ENCODE results near the gene LRCH1. TPM values are rescaled to one million over a fixed set of nuclear protein-coding genes. Genes with fewer than 3 reads are reported as not detected.

Gene LRCH1
- total RNA-seq, 2 experiments from 2014 or later: 16.7 to 27.8 TPM

- H3K79me2 ChIP-seq (ENCODE audit: insufficient read depth, low read depth, low read length): peaks cover 41% of the 10 kb centered on the region; the same call in 1 of the 2 replicates
- peak overlapping the region; percentile 63 for H3K4me2 ChIP-seq (ENCODE audit: low read length)
- ChIA-PET POLR2A (interaction anchor here (1.0 to 3.3 kb wide), 2 partner anchors 10 to 13 kb away, joined by 4 to 9 read pairs; no protein-coding TSS in a partner anchor), CTCF (ENCODE audit: unreplicated experiment) (interaction anchor here (1.4 kb wide), 1 partner anchor 12 kb away, joined by 3 read pairs; no protein-coding TSS in a partner anchor)
- peak overlapping the region; percentile 23 for H3K4me3 ChIP-seq (ENCODE audit: low read depth, low read length, poor library complexity, severe bottlenecking)
- H3K27ac ChIP-seq (ENCODE audit: low read depth, low read length, poor library complexity, severe bottlenecking): peak overlapping the region; percentile 23
- H3K36me3 ChIP-seq (ENCODE audit: insufficient read depth, low read length): peaks cover 42% of the 10 kb centered on the region
- intact Hi-C loops (cut with micrococcal nuclease; ENCODE audit: unreplicated experiment): no loop called here
- H4K20me1 ChIP-seq (ENCODE audit: insufficient read depth, low read length): peaks cover 5% of the 10 kb centered on the region; the same call in 1 of the 2 replicates
- no peaks in the 10 kb centered on the region for H3K9me2 ChIP-seq (ENCODE audit: insufficient read depth, low read length)
- TF ChIP-seq EZH2phosphoT487 (IDR thresholded peaks at IDR 0.05; ENCODE audit: borderline replicate concordance, low read depth, low read length): no peak
- H2AFZ ChIP-seq (ENCODE audit: low read length): no peak overlapping the region
- no TSS peak for BruUV-seq (replicated peaks)
- DNase-seq (ENCODE audit: low spot score): peak; percentile 28
- H3K9me3 ChIP-seq (ENCODE audit: low read length): no peaks in the 10 kb centered on the region
- H3K4me1 ChIP-seq (ENCODE audit: insufficient read depth, low read length, poor library complexity, severe bottlenecking): peaks cover 38% of the 10 kb centered on the region
Measured at GRCh38 chr13:46679369-46680120, 126.6 kb downstream of the LRCH1 start.

GRCh38 chr13:46682015-46682414 is 129.0 kb downstream of the LRCH1 start:
- H3K4me3 ChIP-seq (ENCODE audit: low read depth, low read length, poor library complexity, severe bottlenecking): no peak overlapping the region
- intact Hi-C loops (cut with micrococcal nuclease; ENCODE audit: unreplicated experiment): no loop called here
- no TSS peak for BruUV-seq (replicated peaks)
- TF ChIP-seq EZH2phosphoT487 (IDR thresholded peaks at IDR 0.05; ENCODE audit: borderline replicate concordance, low read depth, low read length) (no peak), CTCF (conservative IDR thresholded peaks at IDR 0.05; ENCODE audit: low read length) (no peak)
- H3K9me2 ChIP-seq (ENCODE audit: insufficient read depth, low read length): no peaks in the 10 kb centered on the region
- H3K4me2 ChIP-seq (ENCODE audit: low read length): no peak overlapping the region
- DNase-seq (ENCODE audit: low spot score): no peak
- POLR2A ChIA-PET: no interaction called here
- CTCF ChIA-PET (ENCODE audit: unreplicated experiment): no interaction called here
- peaks cover 28% of the 10 kb centered on the region for H3K4me1 ChIP-seq (ENCODE audit: insufficient read depth, low read length, poor library complexity, severe bottlenecking)
- H3K27ac ChIP-seq (ENCODE audit: low read depth, low read length, poor library complexity, severe bottlenecking): no peak overlapping the region
- H4K20me1 ChIP-seq (ENCODE audit: insufficient read depth, low read length): 0 out of 2 replicates have a peak, but pooled peaks cover 5% of the 10 kb centered on the region
- no peaks in the 10 kb centered on the region for H3K9me3 ChIP-seq (ENCODE audit: low read length)
- peaks cover 28% of the 10 kb centered on the region; the same call in 1 of the 2 replicates for H3K79me2 ChIP-seq (ENCODE audit: insufficient read depth, low read depth, low read length)
- no peak overlapping the region for H2AFZ ChIP-seq (ENCODE audit: low read length)
- H3K36me3 ChIP-seq (ENCODE audit: insufficient read depth, low read length): peaks cover 43% of the 10 kb centered on the region

GRCh38 chr13:46682707-46683106 is 129.7 kb downstream of the LRCH1 start:
- no peak overlapping the region for H3K4me2 ChIP-seq (ENCODE audit: low read length)
- H3K9me2 ChIP-seq (ENCODE audit: insufficient read depth, low read length): no peaks in the 10 kb centered on the region
- H4K20me1 ChIP-seq (ENCODE audit: insufficient read depth, low read length): 0 out of 2 replicates have a peak, but pooled peaks cover 5% of the 10 kb centered on the region
- peaks cover 22% of the 10 kb centered on the region; the same call in 1 of the 2 replicates for H3K79me2 ChIP-seq (ENCODE audit: insufficient read depth, low read depth, low read length)
- peaks cover 24% of the 10 kb centered on the region for H3K4me1 ChIP-seq (ENCODE audit: insufficient read depth, low read length, poor library complexity, severe bottlenecking)
- no peak for DNase-seq (ENCODE audit: low spot score)
- no peak for TF ChIP-seq CTCF (conservative IDR thresholded peaks at IDR 0.05; ENCODE audit: low read length)
- no peak for TF ChIP-seq EZH2phosphoT487 (IDR thresholded peaks at IDR 0.05; ENCODE audit: borderline replicate concordance, low read depth, low read length)
- no peak overlapping the region for H3K4me3 ChIP-seq (ENCODE audit: low read depth, low read length, poor library complexity, severe bottlenecking)
- POLR2A ChIA-PET: interaction anchor here (0.7 to 1.3 kb wide), 3 partner anchors 12 to 26 kb away, joined by 3 to 6 read pairs (median 5); no protein-coding TSS in a partner anchor
- H3K36me3 ChIP-seq (ENCODE audit: insufficient read depth, low read length): peaks cover 46% of the 10 kb centered on the region
- no TSS peak for BruUV-seq (replicated peaks)
- intact Hi-C loops (cut with micrococcal nuclease; ENCODE audit: unreplicated experiment): no loop called here
- H3K27ac ChIP-seq (ENCODE audit: low read depth, low read length, poor library complexity, severe bottlenecking): no peak overlapping the region
- CTCF ChIA-PET (ENCODE audit: unreplicated experiment): interaction anchor here (0.6 to 0.7 kb wide), 2 partner anchors 103 to 631 kb away, joined by 3 read pairs; no protein-coding TSS in a partner anchor
- no peak overlapping the region for H2AFZ ChIP-seq (ENCODE audit: low read length)
- no peaks in the 10 kb centered on the region for H3K9me3 ChIP-seq (ENCODE audit: low read length)
